Measurements from ENCODE around the gene RRP12. TPM values are rescaled to one million over a fixed set of nuclear protein-coding genes. Genes with fewer than 3 reads are reported as not detected.
"Not testable (repeated sequence)": the region's sequence is repeated elsewhere in the genome, so short reads cannot be mapped to it uniquely, and the experiment has no call there.

Gene RRP12
- total RNA-seq, 1 donor from 2014 or later, result 26.8 TPM

DNA sequence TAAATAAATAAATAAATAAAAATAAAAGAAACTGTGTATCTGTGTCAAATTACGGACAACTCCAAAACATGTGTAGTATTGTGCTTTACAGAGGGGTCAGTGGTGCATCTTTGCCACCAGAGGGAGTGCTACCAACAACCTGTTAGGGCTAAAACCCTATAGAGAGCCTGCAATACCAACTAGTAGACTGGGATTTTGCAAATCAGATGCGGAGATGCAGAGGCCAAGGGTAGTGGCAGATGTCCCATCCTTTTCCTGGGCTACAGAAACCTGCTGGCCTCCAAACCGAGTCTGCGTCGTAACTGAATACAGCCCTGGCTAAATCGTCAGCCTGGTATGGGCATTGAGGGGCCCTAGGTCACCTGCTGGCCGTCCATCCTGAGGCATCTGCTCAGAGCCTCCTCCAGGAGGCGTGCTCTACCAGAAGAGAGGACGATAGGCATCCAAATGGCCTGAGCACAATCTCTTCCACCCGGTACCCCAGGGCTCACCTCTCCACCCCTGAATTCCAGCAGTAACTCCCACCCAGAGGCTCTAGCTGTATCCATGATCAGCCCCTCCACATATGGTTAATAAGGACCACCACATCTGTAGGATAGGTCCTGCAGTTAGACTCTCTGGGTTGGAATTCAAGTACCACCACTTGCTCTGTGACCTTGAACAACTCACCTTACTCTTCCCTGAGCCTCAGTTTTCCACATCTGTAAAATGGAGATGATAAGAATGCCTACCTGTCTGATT lies 6.2 kb upstream of the RRP12 start:
- Mint-ChIP-seq H3K27ac (ENCODE audit: unreplicated experiment) (peak overlapping the region; percentile 38), H3K27me3 (ENCODE audit: unreplicated experiment) (peaks cover 1% of the 10 kb centered on the region), H3K9me3 (ENCODE audit: unreplicated experiment) (peaks cover 2% of the 10 kb centered on the region), H3K4me3 (ENCODE audit: unreplicated experiment) (peak overlapping the region; percentile 61), H3K4me1 (ENCODE audit: low read depth, unreplicated experiment) (no peaks in the 10 kb centered on the region), H3K36me3 (ENCODE audit: unreplicated experiment) (no peaks in the 10 kb centered on the region)
- peak; percentile 68 for DNase-seq
- TF ChIP-seq, protein P1, sequence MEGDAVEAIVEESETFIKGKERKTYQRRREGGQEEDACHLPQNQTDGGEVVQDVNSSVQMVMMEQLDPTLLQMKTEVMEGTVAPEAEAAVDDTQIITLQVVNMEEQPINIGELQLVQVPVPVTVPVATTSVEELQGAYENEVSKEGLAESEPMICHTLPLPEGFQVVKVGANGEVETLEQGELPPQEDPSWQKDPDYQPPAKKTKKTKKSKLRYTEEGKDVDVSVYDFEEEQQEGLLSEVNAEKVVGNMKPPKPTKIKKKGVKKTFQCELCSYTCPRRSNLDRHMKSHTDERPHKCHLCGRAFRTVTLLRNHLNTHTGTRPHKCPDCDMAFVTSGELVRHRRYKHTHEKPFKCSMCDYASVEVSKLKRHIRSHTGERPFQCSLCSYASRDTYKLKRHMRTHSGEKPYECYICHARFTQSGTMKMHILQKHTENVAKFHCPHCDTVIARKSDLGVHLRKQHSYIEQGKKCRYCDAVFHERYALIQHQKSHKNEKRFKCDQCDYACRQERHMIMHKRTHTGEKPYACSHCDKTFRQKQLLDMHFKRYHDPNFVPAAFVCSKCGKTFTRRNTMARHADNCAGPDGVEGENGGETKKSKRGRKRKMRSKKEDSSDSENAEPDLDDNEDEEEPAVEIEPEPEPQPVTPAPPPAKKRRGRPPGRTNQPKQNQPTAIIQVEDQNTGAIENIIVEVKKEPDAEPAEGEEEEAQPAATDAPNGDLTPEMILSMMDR (IDR thresholded peaks at IDR 0.05; ENCODE audit: partially characterized antibody, unreplicated experiment), result peak; percentile 82

DNA sequence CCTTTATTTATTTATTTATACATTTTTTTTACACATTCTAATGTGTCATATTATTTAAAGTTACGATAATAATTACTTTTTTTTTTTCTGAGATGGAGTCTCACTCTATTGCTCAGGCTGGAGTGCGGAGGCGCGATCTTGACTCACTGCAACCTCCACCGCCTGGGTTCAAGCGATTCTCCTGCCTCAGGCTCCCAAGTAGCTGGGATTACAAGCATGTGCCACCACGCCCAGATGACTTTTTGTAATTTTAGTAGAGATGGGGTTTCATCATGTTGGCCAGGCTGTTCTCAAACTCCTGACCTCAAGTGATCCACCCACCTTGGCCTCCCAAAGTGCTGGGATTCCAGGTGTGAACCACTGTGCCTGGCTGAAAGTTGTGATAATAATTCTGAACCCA lies 5.3 kb upstream of the RRP12 start:
- DNase-seq; H3K27me3 Mint-ChIP-seq (ENCODE audit: unreplicated experiment); H3K4me3 Mint-ChIP-seq (ENCODE audit: unreplicated experiment); H3K4me1 Mint-ChIP-seq (ENCODE audit: low read depth, unreplicated experiment); H3K36me3 Mint-ChIP-seq (ENCODE audit: unreplicated experiment); H3K27ac Mint-ChIP-seq (ENCODE audit: unreplicated experiment); H3K9me3 Mint-ChIP-seq (ENCODE audit: unreplicated experiment): not testable (repeated sequence)

DNA sequence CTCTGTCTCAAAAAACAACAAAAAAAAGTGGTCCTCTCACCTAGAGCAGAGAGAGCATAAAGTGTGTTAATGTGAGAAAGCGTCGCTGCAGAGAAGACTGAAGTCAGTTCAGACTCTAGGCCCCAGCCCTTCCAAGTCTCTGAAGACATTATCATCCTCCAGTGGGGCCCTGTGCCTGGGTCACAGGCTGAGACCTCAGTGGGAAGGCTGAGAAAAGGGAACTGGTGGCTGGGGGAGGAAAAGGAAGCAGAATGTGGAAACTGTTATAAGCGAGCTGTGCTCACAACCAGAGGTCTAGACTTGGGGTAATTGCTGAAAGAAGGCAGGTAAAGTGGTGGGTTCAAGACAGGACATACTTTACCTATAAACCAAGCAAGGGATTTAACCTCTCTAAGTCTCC lies 4.9 kb upstream of the RRP12 start:
- no peak overlapping the region for H3K4me3 Mint-ChIP-seq (ENCODE audit: unreplicated experiment)
- TF ChIP-seq, protein P1 (IDR thresholded peaks at IDR 0.05; ENCODE audit: partially characterized antibody, unreplicated experiment), result no peak
- H3K4me1 Mint-ChIP-seq (ENCODE audit: low read depth, unreplicated experiment), result no peaks in the 10 kb centered on the region
- H3K36me3 Mint-ChIP-seq (ENCODE audit: unreplicated experiment), result no peaks in the 10 kb centered on the region
- no peak overlapping the region for H3K27ac Mint-ChIP-seq (ENCODE audit: unreplicated experiment)
- H3K27me3 Mint-ChIP-seq (ENCODE audit: unreplicated experiment), result peaks cover 4% of the 10 kb centered on the region
- no peak for DNase-seq
- H3K9me3 Mint-ChIP-seq (ENCODE audit: unreplicated experiment), result peaks cover 2% of the 10 kb centered on the region

DNA sequence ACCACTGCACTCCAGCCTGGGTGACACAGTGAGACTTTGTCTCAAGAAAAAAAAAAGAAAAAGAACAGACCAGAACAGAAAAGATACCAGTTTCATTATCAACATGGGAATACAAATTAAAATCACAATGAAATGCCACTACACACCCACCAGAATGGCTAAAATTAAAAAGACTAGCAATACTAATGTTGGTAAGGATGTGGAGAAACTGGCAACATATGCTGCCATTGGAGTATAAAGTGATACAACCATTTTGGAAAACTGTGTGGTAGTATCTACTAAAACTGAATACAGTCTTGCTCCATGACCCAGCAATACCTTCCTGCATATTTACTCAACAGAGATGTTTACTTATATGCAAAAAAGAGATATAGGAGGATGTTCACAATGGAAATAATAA lies 2.9 kb upstream of the RRP12 start:
- H3K4me1 Mint-ChIP-seq (ENCODE audit: low read depth, unreplicated experiment), result no peaks in the 10 kb centered on the region
- DNase-seq, result no peak
- no peak overlapping the region for H3K27ac Mint-ChIP-seq (ENCODE audit: unreplicated experiment)
- peaks cover 4% of the 10 kb centered on the region for H3K9me3 Mint-ChIP-seq (ENCODE audit: unreplicated experiment)
- TF ChIP-seq, protein P1 (IDR thresholded peaks at IDR 0.05; ENCODE audit: partially characterized antibody, unreplicated experiment), result no peak
- H3K4me3 Mint-ChIP-seq (ENCODE audit: unreplicated experiment), result no peak overlapping the region
- H3K27me3 Mint-ChIP-seq (ENCODE audit: unreplicated experiment), result peaks cover 4% of the 10 kb centered on the region
- no peaks in the 10 kb centered on the region for H3K36me3 Mint-ChIP-seq (ENCODE audit: unreplicated experiment)

DNA sequence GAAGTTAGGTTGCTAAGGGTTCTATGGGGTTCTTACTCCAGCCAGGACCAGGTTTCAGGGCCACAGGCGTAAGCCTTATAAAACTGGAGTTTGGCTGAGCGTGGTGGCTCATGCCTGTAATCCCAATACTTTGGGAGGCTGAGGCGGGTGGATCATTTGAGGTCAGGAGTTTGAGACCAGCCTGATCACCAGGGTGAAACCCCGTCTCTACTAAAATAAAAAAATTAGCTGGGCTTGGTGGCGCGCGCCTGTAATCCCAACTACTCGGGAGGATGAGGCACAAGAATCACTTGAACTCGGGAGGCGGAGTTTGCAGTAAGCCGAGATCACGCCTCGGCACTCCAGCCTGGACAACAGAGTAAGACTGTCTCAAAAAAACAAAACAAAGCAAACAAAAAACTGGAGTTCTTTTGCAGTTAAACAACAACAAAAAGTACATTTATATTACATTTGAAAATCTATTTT lies 347 bp upstream of the RRP12 start:
- Mint-ChIP-seq H3K4me3 (ENCODE audit: unreplicated experiment) (peak overlapping the region; percentile 90), H3K36me3 (ENCODE audit: unreplicated experiment) (no peaks in the 10 kb centered on the region), H3K9me3 (ENCODE audit: unreplicated experiment) (peaks cover 2% of the 10 kb centered on the region), H3K27ac (ENCODE audit: unreplicated experiment) (peak overlapping the region; percentile 87), H3K4me1 (ENCODE audit: low read depth, unreplicated experiment) (no peaks in the 10 kb centered on the region), H3K27me3 (ENCODE audit: unreplicated experiment) (peaks cover 4% of the 10 kb centered on the region)
- DNase-seq, result no peak
- TF ChIP-seq, protein P1 (IDR thresholded peaks at IDR 0.05; ENCODE audit: partially characterized antibody, unreplicated experiment), result no peak

All from glutamatergic neuron (in vitro differentiated cells).